PC-3 (cell line): ENCODE measurements around the gene LUC7L.
"Not testable (repeated sequence)": the region's sequence is repeated elsewhere in the genome, so short reads cannot be mapped to it uniquely, and the experiment has no call there.

ENCODE experiments used
- CTCF ChIP-seq: fragments of 300-600 bp; sonication (generic); conservative IDR thresholded peaks from 2 replicates; pipeline ENCODE4 v1.5.1; 2017; ENCODE audit warnings: antibody characterized with exemption, low read depth, mild to moderate bottlenecking, low read length
- EZH2 ChIP-seq: fragments of 300-600 bp; sonication (generic); IDR thresholded peaks from one replicate; pipeline ENCODE4 v1.6.1; 2017; ENCODE audit warnings: antibody characterized with exemption, mild to moderate bottlenecking, low read length; ENCODE audit not compliant: unreplicated experiment

GRCh38 chr16:164134-164823, 65.0 kb downstream of the LUC7L start:
- TF ChIP-seq CTCF, EZH2: not testable (repeated sequence)
